Common myeloid progenitor, CD34-positive (primary cell): ENCODE data around the gene GSAP.
A peak's percentile ranks its signal among the peaks of the same experiment; 100 is the strongest.
"Not testable (repeated sequence)": the region's sequence is repeated elsewhere in the genome, so short reads cannot be mapped to it uniquely, and the experiment has no call there.

Source experiments
- CTCF ChIA-PET: fragments of 350-600 bp; sonication (Branson Sonifier 250); formaldehyde crosslinking; loops from one replicate; lab custom pipeline; 2021; ENCODE audit warnings: antibody characterized with exemption; lab: Charles Lee
- POLR2A ChIA-PET: fragments of 350-600 bp; sonication (Branson Sonifier 250); formaldehyde crosslinking; loops from one replicate; lab custom pipeline; 2021; ENCODE audit warnings: antibody characterized with exemption; lab: Charles Lee
- DNase-seq, 3 donors: peaks; one replicate each; pipeline versions ENCODE4 v3.0.0 to v3.0.0-alpha.2; 2013
- H3K27ac ChIP-seq, 2 experiments: 1 replicate in 1 of 2; 2 replicates in 1 of 2; pipeline ENCODE4 v1.7.0; 2013; ENCODE audit warnings: inconsistent platforms in 2 of 2, low read length in 2 of 2, mild to moderate bottlenecking in 2 of 2, low read depth in 1 of 2, moderate library complexity in 1 of 2; ENCODE audit not compliant: severe bottlenecking in 2 of 2, insufficient read depth in 1 of 2, poor library complexity in 1 of 2
- H3K27me3 ChIP-seq, 5 experiments: replicated peaks in 2 of 5; 1 replicate in 3 of 5; 2 replicates in 2 of 5; pipeline versions ENCODE4 v1.6.1 to v1.7.0; 2013; ENCODE audit warnings: low read length in 4 of 5, mild to moderate bottlenecking in 2 of 5, moderate library complexity in 2 of 5, inconsistent platforms in 1 of 5; ENCODE audit not compliant: insufficient read depth in 5 of 5, control insufficient read depth in 4 of 5
- H3K36me3 ChIP-seq, 4 experiments: 1 replicate in 2 of 4; 2 replicates in 2 of 4; pipeline versions ENCODE4 v1.6.1 to v1.7.0; 2013; ENCODE audit warnings: low read length in 3 of 4, control low read depth in 1 of 4, mild to moderate bottlenecking in 1 of 4; ENCODE audit not compliant: control insufficient read depth in 4 of 4, insufficient read depth in 4 of 4
- H3K4me1 ChIP-seq, 4 experiments: 1 replicate in 3 of 4; 2 replicates in 1 of 4; pipeline versions ENCODE4 v1.6.1 to v1.7.1; 2013; ENCODE audit warnings: low read length in 3 of 4, mild to moderate bottlenecking in 3 of 4, control low read depth in 1 of 4, inconsistent platforms in 1 of 4, moderate library complexity in 1 of 4; ENCODE audit not compliant: control insufficient read depth in 4 of 4, insufficient read depth in 4 of 4; ENCODE audit errors: control extremely low read depth in 1 of 4
- H3K4me3 ChIP-seq, 7 experiments: 1 replicate in 4 of 7; 2 replicates in 3 of 7; pipeline versions ENCODE4 v1.5.1 to v1.7.0; 2013; ENCODE audit warnings: mild to moderate bottlenecking in 7 of 7, low read length in 6 of 7, moderate library complexity in 6 of 7, inconsistent platforms in 2 of 7, low read depth in 2 of 7, control low read depth in 1 of 7; ENCODE audit not compliant: insufficient read depth in 4 of 7, control insufficient read depth in 1 of 7; ENCODE audit errors: extremely low read depth in 1 of 7
- H3K9me3 ChIP-seq, 5 experiments: 1 replicate in 4 of 5; 2 replicates in 1 of 5; pipeline versions ENCODE4 v1.6.1 to v1.7.1; 2013; ENCODE audit warnings: low read length in 4 of 5, mild to moderate bottlenecking in 2 of 5, inconsistent platforms in 1 of 5, low read depth in 1 of 5, moderate library complexity in 1 of 5; ENCODE audit not compliant: control insufficient read depth in 4 of 5, insufficient read depth in 2 of 5; ENCODE audit errors: control extremely low read depth in 1 of 5
- WGBS: methylation state at CpG from one replicate; pipeline ENCODE4 v1.1.5; 2013; ENCODE audit not compliant: insufficient coverage; 5-methylcytosine and 5-hydroxymethylcytosine counted together

GSAP gene

DNA sequence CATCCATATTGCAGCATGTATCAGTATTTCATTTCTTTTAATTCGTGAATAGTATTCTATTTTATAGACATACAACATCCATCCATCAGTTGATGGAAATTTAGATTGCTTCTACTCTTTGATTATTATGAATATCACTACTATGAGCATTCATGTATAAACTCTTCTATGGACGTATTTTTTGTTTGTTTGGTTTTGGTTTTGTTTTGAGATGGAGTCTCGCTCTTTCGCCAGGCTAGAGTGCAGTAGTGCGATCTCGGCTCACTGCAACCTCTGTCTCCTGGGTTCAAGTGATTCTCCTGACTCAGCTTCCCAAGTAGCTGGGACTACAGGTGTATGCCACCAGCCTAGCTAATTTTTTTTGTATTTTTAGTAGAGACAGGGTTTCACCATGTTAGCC is 35.8 kb upstream of the GSAP start:
- H3K27me3 ChIP-seq, H3K4me1 ChIP-seq, H3K36me3 ChIP-seq, CTCF ChIA-PET, H3K9me3 ChIP-seq, H3K27ac ChIP-seq, DNase-seq, POLR2A ChIA-PET, H3K4me3 ChIP-seq: not testable (repeated sequence)
- WGBS, result 100% methylated on average over 4 of the region's 6 CpGs

DNA sequence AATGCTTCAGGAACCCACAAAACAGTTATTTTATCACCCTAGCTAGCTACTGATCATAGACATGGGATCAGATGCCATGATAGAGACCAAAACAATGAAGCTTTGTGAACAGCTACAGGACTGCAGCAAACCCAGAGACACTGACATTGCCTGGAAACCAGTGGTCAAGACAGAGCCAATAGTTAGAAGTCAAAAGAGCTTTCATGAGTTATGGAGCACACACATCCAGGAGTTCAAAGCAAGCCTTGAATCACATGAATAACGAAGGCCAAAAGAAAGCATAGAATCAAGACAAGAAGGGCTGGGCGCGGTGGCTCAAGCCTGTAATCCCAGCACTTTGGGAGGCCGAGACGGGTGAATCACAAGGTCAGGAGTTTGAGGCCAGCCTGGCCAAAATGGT is 34.5 kb upstream of the GSAP start:
- Histone ChIP-seq H3K4me1 (peaks cover 0 to 7% (median under 1%) of the 10 kb centered on the region in 4 experiments), H3K27ac (no peak overlapping the region), H3K36me3 (no peaks in the 10 kb centered on the region), H3K4me3 (no peak overlapping the region), H3K9me3 (no peaks in the 10 kb centered on the region), H3K27me3 (no peaks in the 10 kb centered on the region)
- ChIA-PET POLR2A (interaction anchor here (1.0 kb wide), 1 partner anchor 11 kb away, joined by 5 read pairs; no protein-coding TSS in a partner anchor), CTCF (no interaction called here)
- no peak for DNase-seq
- WGBS, result 98% methylated on average over 5 of the region's 5 CpGs

DNA sequence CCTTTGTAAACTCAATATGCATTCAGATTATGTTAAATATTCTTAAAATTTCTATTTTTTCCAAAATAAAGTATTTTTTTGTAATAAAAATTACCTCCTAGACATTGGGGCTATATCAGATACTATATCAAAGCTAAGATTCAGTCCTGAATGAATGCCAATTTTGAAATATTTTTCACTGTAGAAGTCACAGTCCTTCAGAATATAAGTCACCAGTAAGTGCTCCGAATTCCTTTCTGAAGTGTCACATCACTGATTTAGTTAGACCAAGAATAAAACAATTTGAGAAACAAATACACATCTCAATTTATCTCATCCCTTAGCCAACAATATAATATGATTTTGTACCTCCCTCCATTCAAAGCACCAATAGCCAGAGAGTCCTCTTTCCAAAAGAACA is 33.9 kb upstream of the GSAP start:
- POLR2A ChIA-PET, result interaction anchor here (1.0 kb wide), 1 partner anchor 10 kb away, joined by 5 read pairs; no protein-coding TSS in a partner anchor

DNA sequence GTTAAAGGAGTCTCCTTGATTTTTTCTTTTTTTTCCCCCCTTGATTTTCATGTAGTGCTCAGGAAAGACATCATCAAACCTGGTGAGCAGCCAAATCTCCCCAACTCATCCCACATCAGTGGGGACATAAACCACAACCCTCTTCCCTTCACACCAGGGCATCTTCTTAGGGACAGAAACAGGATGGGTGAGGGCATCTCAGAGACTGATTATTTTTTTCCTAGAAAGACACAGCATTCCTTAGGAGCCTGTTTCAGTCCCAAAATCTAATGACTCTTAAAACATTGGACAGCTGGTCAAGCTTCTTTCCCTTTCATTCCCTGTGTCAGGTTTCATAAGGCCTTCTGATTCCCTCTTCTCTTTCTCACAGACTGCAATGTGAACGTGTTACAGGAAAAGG is 31.5 kb upstream of the GSAP start:
- Histone ChIP-seq H3K27ac (no peak overlapping the region), H3K4me3 (no peak overlapping the region), H3K4me1 (peaks cover 0 to 4% (median 0%) of the 10 kb centered on the region in 4 experiments), H3K36me3 (no peaks in the 10 kb centered on the region), H3K27me3 (no peaks in the 10 kb centered on the region), H3K9me3 (no peaks in the 10 kb centered on the region)
- ChIA-PET CTCF (no interaction called here), POLR2A (no interaction called here)
- 100% methylated on average over 1 of the region's 1 CpG for WGBS
- DNase-seq, result no peak

More for the DNA sequence above, 33.9 kb upstream of the GSAP start:
- WGBS, result no CpG with 5 or more reads among the region's 1 CpG
- Histone ChIP-seq H3K27me3 (no peaks in the 10 kb centered on the region), H3K4me3 (no peak overlapping the region), H3K36me3 (no peaks in the 10 kb centered on the region), H3K4me1 (peaks cover 0 to 7% (median under 1%) of the 10 kb centered on the region in 4 experiments), H3K27ac (no peak overlapping the region), H3K9me3 (no peaks in the 10 kb centered on the region)
- no peak for DNase-seq
- CTCF ChIA-PET, result no interaction called here

DNA sequence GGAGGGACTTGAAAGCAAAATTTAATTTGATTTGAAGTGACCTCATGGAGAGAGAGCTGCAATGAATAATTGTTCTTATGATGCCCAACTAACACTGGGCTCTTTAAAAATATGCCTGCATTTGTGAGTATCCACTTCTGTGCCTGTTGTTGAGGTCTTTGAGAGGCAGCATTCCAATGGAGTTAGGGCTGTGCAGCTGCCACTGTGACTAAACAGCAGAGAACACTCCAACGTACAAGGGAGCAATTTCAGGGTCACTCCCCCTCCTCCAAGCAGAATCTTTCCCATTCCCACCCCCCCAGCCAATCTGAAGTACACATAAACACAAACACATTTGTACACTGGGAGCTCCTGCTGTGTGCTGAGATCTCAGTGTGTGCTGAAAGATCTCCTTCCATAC is 28.0 kb upstream of the GSAP start:
- no peak overlapping the region for H3K27ac ChIP-seq

DNA sequence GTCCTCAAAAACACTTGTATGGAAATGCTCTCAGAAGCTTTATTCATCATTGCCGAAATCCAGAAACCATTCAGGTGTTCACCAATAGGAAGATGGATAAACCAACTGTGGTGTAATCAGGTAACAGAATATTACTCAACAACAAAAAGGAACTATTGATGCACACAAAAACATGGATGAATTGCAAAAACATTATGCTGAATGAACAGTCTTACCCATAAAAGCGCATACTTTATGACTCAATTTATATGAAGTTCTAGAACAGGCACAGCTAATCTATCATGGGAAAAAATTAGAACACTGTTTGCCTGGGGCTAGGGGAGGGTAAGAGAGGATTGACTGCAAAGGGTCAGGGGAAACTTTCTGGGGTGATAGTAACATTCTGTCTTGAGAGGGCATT is 26.9 kb upstream of the GSAP start:
- no peak for DNase-seq
- Histone ChIP-seq H3K36me3 (no peaks in the 10 kb centered on the region), H3K27me3 (no peaks in the 10 kb centered on the region), H3K4me1 (peaks cover 0 to 4% (median 0%) of the 10 kb centered on the region in 4 experiments), H3K9me3 (no peaks in the 10 kb centered on the region), H3K4me3 (no peak overlapping the region), H3K27ac (no peak overlapping the region)
- ChIA-PET POLR2A (no interaction called here), CTCF (no interaction called here)
- WGBS, result 100% methylated on average over 1 of the region's 2 CpGs

More for the DNA sequence above, 28.0 kb upstream of the GSAP start:
- Histone ChIP-seq H3K36me3 (no peaks in the 10 kb centered on the region), H3K9me3 (no peaks in the 10 kb centered on the region), H3K27me3 (no peaks in the 10 kb centered on the region), H3K4me3 (no peak overlapping the region), H3K4me1 (peaks cover 0 to 4% (median 0%) of the 10 kb centered on the region in 4 experiments)
- POLR2A ChIA-PET, result no interaction called here
- no CpG with 5 or more reads among the region's 1 CpG for WGBS
- no peak for DNase-seq
- CTCF ChIA-PET, result no interaction called here

DNA sequence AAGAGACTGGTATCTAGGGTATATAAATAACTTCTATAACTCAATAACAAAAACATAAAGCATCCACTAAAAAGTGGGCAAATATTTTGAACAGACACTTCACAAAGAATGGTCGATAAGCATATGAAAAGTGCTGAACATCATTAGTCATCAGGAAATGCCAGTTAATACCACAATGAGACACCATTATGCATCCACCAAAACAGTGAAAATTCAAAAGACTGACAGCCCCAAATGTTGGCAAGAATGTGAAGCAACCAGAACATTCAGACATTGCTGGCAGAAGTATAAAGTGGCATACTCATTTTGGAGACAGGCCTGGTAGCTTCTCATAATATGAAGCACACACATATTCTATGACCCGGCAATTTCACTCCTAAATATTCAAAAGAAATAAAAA is 26.5 kb upstream of the GSAP start:
- H3K9me3 ChIP-seq, result no peaks in the 10 kb centered on the region
- no peak overlapping the region for H3K27ac ChIP-seq
- peak in 2 of 3 donors; percentile 49 to 64 for DNase-seq
- WGBS, result 40% methylated on average over 1 of the region's 2 CpGs
- no peaks in the 10 kb centered on the region for H3K27me3 ChIP-seq
- peaks cover 0 to 4% (median 0%) of the 10 kb centered on the region in 4 experiments for H3K4me1 ChIP-seq
- ChIA-PET CTCF (no interaction called here), POLR2A (no interaction called here)
- no peaks in the 10 kb centered on the region for H3K36me3 ChIP-seq
- H3K4me3 ChIP-seq, result no peak overlapping the region
